ENCODE results near the gene MBTPS1. TPM values are rescaled to one million over a fixed set of nuclear protein-coding genes. Genes with fewer than 3 reads are reported as not detected.

MBTPS1 gene
- total and polyA plus RNA-seq, 9 of the 15 experiments (the other 6 are each of a cell fraction or from before 2014, with no cell fraction given), result 2.8 to 57.6 (median 43.8) TPM

- TF ChIP-seq MGA (IDR thresholded peaks at IDR 0.05), result no peak
- TF ChIP-seq ZNF77 (CRISPR knock-in tag; IDR thresholded peaks at IDR 0.05), result no peak
- TF ChIP-seq ZNF41 (CRISPR knock-in tag; conservative IDR thresholded peaks at IDR 0.05), result no peak
Observed at GRCh38 chr16:84007965-84008364, 108.8 kb downstream of the MBTPS1 start (continued).
